Measurements from ENCODE around the gene NRG3. TPM values are rescaled to one million over a fixed set of nuclear protein-coding genes. Genes with fewer than 3 reads are reported as not detected.

The NRG3 gene
- total and polyA plus RNA-seq, 2 of the 8 experiments (the other 6 are each of a cell fraction or from before 2014, with no cell fraction given) = 4.2 to 5.0 TPM

- TF ChIP-seq SIX5 (IDR thresholded peaks at IDR 0.05; ENCODE audit: low read depth, low read length) (no peak), POLR2AphosphoS5 (IDR thresholded peaks at IDR 0.05; ENCODE audit: low read depth, low read length) (no peak), EZH2 (IDR thresholded peaks at IDR 0.05; ENCODE audit: low read depth, low read length, severe bottlenecking) (no peak), RNF2 (IDR thresholded peaks at IDR 0.05; ENCODE audit: borderline replicate concordance, low read depth, low read length, missing control alignments, poor library complexity, severe bottlenecking) (no peak), KDM4A (IDR thresholded peaks at IDR 0.05; ENCODE audit: low read depth, low read length, severe bottlenecking) (no peak), TAF7 (optimal IDR thresholded peaks at IDR 0.05; ENCODE audit: borderline replicate concordance, low read depth, low read length) (no peak)
Measured at GRCh38 chr10:82925547-82925946, 1050.6 kb downstream of the NRG3 start (continued).
